ENCODE measurements around the gene SNCG.

Gene SNCG

GRCh38 chr10:86976362-86977056, 18.1 kb downstream of the SNCG start:
- no peak for TF ChIP-seq EP300 (IDR thresholded peaks at IDR 0.05; ENCODE audit: borderline replicate concordance)
- no peak for TF ChIP-seq MAX (IDR thresholded peaks at IDR 0.05)
- TF ChIP-seq NFIC (IDR thresholded peaks at IDR 0.05): no peak
- TF ChIP-seq REST (IDR thresholded peaks at IDR 0.05; ENCODE audit: low read depth): no peak
- TF ChIP-seq USF1 (IDR thresholded peaks at IDR 0.05): no peak
- TF ChIP-seq TCF12 (IDR thresholded peaks at IDR 0.05; ENCODE audit: low read depth): no peak
- TF ChIP-seq CREB1 (IDR thresholded peaks at IDR 0.05; ENCODE audit: low read depth): no peak
- no peak for TF ChIP-seq CEBPB (IDR thresholded peaks at IDR 0.05)

- TF ChIP-seq FOXM1 (IDR thresholded peaks at IDR 0.05; ENCODE audit: borderline replicate concordance, low read depth): no peak
- TF ChIP-seq MAX (IDR thresholded peaks at IDR 0.05): no peak
- no peak for TF ChIP-seq EP300 (IDR thresholded peaks at IDR 0.05; ENCODE audit: borderline replicate concordance)
- TF ChIP-seq REST (IDR thresholded peaks at IDR 0.05; ENCODE audit: low read depth): no peak
- TF ChIP-seq CREB1 (IDR thresholded peaks at IDR 0.05; ENCODE audit: low read depth): no peak
- TF ChIP-seq EGR1 (IDR thresholded peaks at IDR 0.05): no peak
- TF ChIP-seq TAF1 (IDR thresholded peaks at IDR 0.05; ENCODE audit: low read depth): no peak
- no peak for TF ChIP-seq NFIC (IDR thresholded peaks at IDR 0.05)
- no peak for TF ChIP-seq USF1 (IDR thresholded peaks at IDR 0.05)
Observed at GRCh38 chr10:86979296-86979818, 21.0 kb downstream of the SNCG start.

- TF ChIP-seq TCF12 (IDR thresholded peaks at IDR 0.05; ENCODE audit: low read depth): no peak
- TF ChIP-seq EGR1 (IDR thresholded peaks at IDR 0.05): no peak
- TF ChIP-seq RAD21 (IDR thresholded peaks at IDR 0.05; ENCODE audit: low read depth): no peak
- no peak for TF ChIP-seq TEAD4 (IDR thresholded peaks at IDR 0.05)
- TF ChIP-seq EP300 (IDR thresholded peaks at IDR 0.05; ENCODE audit: borderline replicate concordance): no peak
- TF ChIP-seq MAX (IDR thresholded peaks at IDR 0.05): no peak
- TF ChIP-seq NFIC (IDR thresholded peaks at IDR 0.05): no peak
- no peak for TF ChIP-seq FOXM1 (IDR thresholded peaks at IDR 0.05; ENCODE audit: borderline replicate concordance, low read depth)
- no peak for TF ChIP-seq CREB1 (IDR thresholded peaks at IDR 0.05; ENCODE audit: low read depth)
- TF ChIP-seq YY1 (IDR thresholded peaks at IDR 0.05; ENCODE audit: low read depth): no peak
- no peak for TF ChIP-seq ZBTB7A (IDR thresholded peaks at IDR 0.05; ENCODE audit: low read depth)
- no peak for TF ChIP-seq REST (IDR thresholded peaks at IDR 0.05; ENCODE audit: low read depth)
- TF ChIP-seq CEBPB (IDR thresholded peaks at IDR 0.05): no peak
- no peak for TF ChIP-seq USF1 (IDR thresholded peaks at IDR 0.05)
- TF ChIP-seq TAF1 (IDR thresholded peaks at IDR 0.05; ENCODE audit: low read depth): no peak
Observed at GRCh38 chr10:86979977-86980448, 21.6 kb downstream of the SNCG start.

GRCh38 chr10:86981716-86982115, 23.3 kb downstream of the SNCG start:
- TF ChIP-seq EP300 (IDR thresholded peaks at IDR 0.05; ENCODE audit: borderline replicate concordance): no peak
- no peak for TF ChIP-seq YY1 (IDR thresholded peaks at IDR 0.05; ENCODE audit: low read depth)
- TF ChIP-seq CREB1 (IDR thresholded peaks at IDR 0.05; ENCODE audit: low read depth): no peak
- TF ChIP-seq RAD21 (IDR thresholded peaks at IDR 0.05; ENCODE audit: low read depth): no peak
- TF ChIP-seq TCF12 (IDR thresholded peaks at IDR 0.05; ENCODE audit: low read depth): no peak
- no peak for TF ChIP-seq ZBTB7A (IDR thresholded peaks at IDR 0.05; ENCODE audit: low read depth)
- no peak for TF ChIP-seq MAX (IDR thresholded peaks at IDR 0.05)
- no peak for TF ChIP-seq NFIC (IDR thresholded peaks at IDR 0.05)
- TF ChIP-seq EGR1 (IDR thresholded peaks at IDR 0.05): no peak
- TF ChIP-seq REST (IDR thresholded peaks at IDR 0.05; ENCODE audit: low read depth): no peak
- TF ChIP-seq TEAD4 (IDR thresholded peaks at IDR 0.05): no peak
- TF ChIP-seq USF1 (IDR thresholded peaks at IDR 0.05): no peak
- TF ChIP-seq CEBPB (IDR thresholded peaks at IDR 0.05): no peak
- no peak for TF ChIP-seq TAF1 (IDR thresholded peaks at IDR 0.05; ENCODE audit: low read depth)
- TF ChIP-seq FOXM1 (IDR thresholded peaks at IDR 0.05; ENCODE audit: borderline replicate concordance, low read depth): no peak

All from Ishikawa (cell line).